Measurements from ENCODE around the gene SYNGR3.

SYNGR3 gene

GRCh38 chr16:1992704-1993317 lies 3.0 kb downstream of the SYNGR3 start:
- no peak for DNase-seq

- DNase-seq, result no peak
These were observed 4.0 kb downstream of the SYNGR3 start for GRCh38 chr16:1993731-1994131.

DNA sequence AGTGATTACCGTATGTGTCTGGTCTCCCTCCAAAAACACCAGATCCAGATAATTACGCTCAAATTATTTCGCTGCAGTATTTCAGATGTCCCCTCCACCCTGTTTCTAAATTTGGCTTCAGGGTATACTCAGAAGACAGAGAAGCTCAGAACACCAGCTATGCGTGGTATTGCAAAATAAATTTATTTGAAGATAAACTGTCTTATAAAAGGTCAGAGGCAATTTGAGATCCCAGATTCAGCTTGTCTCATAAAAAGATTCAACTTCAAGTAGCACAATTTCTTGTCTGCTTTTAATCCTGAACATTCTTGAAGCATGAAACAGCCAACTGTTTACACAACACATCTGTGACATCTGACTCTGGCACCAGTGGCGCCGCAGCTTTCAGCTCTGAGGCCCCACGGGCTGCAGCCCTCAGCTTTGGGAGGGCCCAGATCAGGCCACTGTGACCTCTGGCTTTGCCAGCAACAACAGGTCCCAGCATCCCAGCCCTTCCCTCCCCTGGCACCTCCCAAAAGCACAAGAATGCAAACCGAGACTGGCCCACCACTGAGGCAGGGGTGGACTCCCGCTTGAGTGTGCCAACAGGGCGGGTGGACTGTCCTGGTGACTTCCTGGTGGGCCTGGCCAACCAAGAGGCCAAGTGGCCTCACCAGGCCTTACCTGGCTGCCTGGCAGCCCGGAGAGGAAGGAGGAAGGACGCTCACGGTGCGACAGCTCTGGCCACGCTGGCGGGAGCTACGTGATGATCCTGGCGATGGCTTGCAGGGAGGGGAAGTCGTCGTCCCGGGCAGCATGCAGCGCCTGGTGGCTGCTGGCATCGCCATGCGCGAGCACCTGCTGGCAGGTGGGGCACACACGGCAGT lies 8.0 kb downstream of the SYNGR3 start:
- DNase-seq, result no peak

- DNase-seq, result no peak
These were observed 8.6 kb downstream of the SYNGR3 start for GRCh38 chr16:1998360-1998835.

GRCh38 chr16:1998852-1999801 lies 9.4 kb downstream of the SYNGR3 start:
- no peak for DNase-seq

DNA sequence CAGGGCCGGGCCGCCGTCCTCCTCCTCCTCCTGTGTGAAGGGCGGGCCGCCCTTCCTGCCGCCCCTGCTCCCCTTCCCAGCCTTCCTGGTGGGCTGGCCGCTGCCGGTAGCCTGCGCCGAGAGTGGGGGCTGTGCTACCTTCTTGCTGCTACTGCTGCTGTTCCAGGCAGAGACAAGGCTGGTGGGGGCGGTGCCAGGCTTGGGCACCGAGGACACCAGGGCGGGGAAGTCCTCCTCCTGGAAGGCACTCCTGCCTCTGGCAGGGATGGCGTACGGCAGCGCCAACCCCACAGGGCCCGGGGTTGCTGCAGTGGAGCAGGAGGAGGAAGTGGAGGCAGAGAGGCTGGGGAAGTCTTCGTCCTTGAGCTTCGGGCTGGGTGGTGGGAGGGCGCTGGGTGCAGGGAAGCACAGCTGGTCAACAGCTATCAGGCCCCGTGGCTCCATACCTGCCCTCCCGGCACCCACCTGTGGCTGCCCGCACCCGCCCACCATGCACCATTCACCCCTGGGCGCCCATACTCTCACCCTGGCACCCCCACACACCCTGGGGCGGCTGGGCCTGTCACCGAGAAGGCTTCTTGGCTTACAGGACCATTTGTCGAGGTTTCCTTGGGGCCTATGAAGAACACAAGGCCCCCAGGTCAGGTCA lies 10.2 kb downstream of the SYNGR3 start:
- no peak for DNase-seq

GRCh38 chr16:2001035-2001434 lies 11.3 kb downstream of the SYNGR3 start:
- DNase-seq, result no peak

- DNase-seq, result no peak
These were observed 11.9 kb downstream of the SYNGR3 start for GRCh38 chr16:2001456-2002355.

DNA sequence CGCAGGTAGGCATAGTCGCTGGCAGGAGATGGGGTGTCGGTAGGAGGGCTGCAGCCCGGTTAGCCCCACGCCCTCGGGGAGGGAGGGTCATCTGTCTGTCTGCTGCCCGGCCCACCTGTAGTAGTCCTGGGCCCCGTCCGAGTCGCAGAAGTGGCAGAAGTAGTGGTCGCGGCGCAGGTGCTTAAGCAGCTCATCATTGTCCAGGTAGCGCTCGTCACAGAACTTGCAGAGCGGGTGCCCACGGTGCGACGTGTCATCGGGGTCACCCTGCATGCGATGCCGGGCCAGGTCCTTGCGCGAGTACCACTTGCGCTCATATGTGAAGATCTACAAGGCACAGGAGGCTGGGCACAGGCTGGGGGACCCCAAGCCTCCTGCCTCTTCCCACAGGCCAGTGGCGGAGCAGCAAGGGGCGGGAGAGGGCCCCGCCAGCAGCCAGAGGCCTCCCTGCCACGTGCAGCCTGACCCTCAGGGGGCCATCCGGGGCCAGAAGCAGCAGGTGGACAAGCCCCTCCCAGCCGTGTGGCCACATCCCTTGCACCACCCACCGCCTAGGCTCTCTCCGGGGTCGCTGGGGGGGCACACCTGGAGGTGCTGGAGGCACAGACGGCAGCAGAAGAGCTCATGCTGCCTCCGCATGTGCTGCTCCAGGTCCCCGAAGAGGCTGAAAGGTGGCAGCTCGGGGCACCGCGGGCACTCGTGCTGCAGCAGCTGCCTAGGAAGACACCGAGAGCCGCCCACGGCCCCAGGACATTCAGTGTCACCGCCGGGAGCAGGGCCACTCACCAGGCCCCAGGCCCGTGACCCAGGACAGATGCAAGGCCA lies 12.8 kb downstream of the SYNGR3 start:
- no peak for DNase-seq

DNA sequence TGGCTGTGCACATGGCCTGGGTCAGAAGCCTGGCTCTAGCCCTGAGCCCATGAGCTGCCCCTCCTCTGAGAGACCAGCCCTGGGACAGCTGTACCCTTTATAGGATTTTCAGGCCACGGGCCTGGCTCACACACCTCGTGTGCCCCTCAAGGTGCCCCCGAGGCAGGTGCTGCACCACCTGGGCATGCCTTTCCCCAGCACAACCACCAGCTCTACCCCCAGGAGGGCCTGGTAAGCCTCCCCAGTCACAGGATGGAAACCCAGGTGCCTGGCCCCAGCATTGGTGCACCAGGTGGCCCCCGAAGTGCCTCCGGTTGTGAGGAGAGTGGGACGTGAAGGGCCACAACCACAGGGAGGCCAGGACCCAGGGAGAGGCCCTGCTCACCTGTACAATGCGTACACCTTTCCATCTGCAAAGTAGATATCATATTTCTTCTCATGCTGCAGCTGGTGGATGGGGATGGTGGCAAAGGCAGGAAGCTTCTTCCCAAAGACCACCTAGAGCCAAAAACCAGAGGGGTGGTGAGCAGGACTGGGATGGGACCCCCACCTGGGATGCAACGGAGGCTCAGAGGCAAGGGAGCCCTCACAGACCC lies 13.6 kb downstream of the SYNGR3 start:
- no peak for DNase-seq

DNA sequence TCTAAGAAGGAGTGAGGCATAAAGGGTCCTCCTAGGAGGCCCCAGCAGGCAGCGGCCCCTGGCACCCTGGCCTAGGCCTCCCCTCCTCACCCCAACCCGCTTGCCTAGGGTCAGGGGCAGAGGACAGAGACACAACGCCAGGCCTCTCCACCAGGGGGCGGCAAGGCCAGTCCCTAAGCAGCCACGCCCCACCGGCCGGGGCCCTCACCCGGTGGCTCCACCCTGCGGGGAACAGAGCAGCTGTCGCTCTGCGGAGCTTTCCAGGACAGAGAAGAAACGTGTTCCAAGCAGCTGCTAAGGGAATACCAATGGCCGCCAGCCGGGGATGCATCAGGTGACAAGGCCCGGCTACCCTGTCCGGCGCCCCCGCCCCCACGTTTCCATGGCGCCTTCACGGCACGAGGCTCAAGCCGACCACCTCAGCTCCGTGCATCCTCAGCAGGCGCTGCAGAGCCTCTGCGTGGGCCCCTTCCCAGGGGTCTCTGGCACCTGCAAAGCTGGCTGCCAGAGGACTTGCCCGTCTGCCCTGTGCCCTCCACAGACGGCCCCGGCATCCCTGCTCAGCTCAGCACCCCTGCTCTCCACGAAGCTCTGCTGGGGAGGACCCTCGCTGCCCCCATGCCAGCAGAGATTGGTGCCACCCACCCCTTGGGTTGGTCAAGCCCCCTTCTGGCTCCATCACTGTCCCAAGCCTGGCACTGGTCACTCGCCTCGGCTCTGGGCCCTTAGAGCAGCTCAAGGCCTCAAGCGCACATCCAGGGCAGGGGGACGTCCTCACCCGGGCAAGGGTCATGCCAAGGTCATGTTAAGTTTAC lies 14.3 kb downstream of the SYNGR3 start:
- peak; percentile 97 for DNase-seq

DNA sequence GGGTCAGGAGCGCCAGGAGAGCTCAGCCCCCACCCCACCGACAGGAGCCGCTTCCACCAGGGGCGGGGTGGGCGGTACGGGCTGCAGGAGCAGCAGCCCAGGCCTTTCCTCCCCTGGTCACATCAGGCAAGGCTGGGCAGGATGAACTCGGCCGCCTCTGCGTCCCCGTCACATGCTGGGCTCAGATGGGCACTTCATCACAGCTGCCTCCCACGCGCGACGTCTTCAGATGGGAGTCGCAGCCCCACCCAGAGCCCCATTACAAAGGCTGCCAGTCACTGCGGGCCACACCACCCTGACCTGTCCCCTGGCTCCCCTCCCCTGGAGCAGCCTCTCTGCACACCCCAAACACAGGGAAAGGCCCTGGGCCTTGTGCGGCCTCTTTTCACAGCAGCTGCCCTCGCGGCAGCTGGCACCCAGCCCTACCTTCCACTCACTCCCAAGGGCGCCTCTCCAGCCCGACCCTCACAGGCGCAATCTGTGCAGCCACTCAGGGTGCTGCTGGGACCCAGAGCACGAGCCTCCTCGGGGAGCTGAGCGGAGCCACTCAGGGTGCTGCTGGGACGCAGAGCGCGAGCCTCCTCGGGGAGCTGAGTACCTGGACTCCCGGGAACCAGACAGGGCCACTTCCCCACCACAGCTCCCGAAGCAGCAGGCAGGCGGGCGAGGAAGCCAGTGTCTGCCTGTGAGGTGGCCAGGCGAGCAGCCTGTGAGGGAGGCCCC lies 15.2 kb downstream of the SYNGR3 start:
- DNase-seq, result no peak

DNA sequence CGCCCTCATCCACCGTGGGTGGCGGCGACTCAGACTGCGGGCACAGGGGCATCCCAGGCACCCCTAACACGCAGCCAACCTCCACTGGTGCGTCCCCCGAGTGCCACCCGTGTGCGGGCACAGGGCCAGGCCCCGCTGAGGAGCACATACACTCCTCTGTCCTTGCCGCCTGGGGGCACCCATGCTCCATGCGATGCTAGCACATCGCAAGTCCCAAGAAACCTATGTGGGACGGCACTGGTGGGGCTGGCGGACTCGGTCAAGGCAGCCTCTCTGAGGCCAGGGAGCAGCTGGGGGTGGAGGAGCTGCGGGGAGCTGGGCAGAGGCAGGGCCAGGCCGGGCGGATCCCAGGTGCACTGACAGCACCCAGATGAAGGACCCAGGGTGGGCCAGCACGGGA lies 15.9 kb downstream of the SYNGR3 start:
- peak; percentile 90 for DNase-seq

DNA sequence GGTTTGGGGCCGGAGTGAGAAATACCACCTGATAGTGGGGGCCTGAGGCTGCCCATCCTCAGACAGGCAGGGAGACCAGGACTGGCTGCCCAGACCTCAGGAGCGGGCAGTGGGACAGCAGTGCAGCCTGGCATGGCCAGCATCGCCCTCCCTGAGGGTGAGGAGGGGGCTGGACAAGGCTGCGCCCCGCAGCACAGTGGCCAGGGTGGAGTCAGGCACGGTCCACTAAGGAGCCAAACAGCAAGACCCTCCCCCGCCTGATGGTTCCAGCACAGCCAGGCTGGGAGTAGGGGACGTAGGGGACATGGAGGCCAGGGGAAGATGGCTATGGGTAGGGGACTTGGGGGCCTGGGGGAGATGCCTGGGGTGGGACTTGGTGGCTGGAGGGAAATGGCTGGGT lies 16.5 kb downstream of the SYNGR3 start:
- DNase-seq, result no peak

DNA sequence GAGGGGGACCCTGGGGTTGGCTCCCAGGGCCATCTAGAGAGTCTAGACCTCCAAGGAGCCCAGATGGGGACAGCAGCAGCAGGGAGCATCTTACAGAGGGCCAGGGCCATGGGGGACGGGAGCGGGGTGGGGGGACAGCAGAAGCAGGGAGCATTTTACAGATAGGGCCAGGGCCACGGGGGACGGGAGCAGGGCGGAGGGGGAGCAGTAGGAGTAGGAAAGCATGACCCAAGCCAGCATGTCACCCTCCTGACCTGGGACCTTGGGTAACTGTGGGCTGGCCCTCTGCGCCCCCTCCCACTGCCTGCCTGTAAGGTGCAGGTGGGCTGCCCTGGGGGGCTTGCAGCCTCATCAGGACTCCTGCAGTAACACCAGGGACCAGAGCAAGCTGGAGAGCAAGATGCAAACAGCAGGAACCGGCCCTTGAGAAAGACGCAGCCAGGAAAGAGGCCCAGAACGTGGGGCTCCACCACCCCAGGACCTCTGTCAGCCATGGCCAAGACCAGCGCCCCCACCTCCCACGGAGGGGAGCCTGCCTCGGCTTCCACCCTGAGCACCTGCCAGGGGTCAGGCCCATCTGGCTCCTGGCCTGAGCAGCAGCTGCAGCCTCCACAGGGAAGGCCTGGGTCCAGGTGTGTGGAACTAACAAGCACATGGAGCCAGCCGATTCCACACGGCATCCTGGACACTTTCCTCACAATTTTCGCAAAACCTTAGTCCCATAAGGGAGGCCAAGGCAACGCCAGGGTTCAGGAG lies 17.5 kb downstream of the SYNGR3 start:
- DNase-seq, result no peak

DNA sequence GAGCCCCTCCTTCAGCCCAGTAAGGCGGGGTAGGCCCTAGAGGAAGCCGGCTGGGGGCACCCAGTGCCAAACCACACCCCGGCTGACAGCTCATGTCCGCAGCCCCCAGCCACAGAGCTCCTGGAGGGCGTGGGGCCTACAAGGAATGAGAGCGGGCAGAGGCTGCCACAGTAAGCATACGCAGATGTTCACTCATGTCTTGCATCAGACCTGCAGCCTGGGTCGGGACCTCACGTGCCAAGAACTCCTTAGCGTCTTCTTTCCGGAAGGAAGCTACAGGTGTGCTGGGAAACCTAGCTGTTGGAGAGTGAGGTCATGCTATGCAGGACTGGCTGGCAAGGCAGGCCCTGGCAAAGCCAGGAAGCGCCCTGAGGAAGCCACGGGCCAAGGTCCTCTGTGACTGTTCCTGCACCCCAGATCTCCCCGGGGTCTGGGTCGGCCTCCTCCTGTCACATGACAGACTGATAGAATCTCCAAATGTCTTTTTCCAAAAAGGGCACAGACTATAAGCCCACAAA lies 18.3 kb downstream of the SYNGR3 start:
- peak; percentile 90 for DNase-seq

DNA sequence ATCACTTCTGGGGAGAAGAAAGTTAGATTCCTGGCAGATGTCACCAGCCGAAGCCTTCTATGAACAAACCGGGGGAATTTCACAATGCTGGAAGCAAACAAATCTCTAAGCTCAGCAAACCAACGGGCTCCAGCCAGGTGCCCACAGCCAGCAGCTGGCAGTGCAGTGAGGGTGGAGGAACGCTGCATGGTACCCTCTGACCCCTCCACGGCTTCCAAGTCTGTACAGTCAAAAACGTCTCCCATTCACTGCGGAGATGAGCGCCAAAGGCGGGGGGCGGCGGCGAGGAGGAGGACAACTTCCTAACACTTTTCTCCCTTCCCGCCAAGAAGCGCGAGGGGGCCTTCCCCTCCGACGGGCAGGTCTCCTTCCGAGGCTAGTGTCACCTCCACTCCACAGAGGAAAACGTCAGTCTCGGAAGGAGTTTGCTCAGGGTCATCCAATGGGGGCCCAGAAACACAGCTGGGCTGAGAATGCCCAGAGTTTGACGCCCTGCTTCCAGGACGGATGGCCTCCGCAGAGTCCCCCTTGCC lies 18.9 kb downstream of the SYNGR3 start:
- peak; percentile 69 for DNase-seq

Measured in hematopoietic multipotent progenitor cell treated with erythropoietin and hydrocortisone succinate and interleukin-3 and kit ligand, for 4 days (in vitro differentiated cells).